Endothelial cell of umbilical vein (primary cell): ENCODE measurements around the gene OR6K2. TPM values are rescaled to one million over a fixed set of nuclear protein-coding genes. Genes with fewer than 3 reads are reported as not detected.

ENCODE experiments used
- BruUV-seq: library from RNA; stranded (reverse); fragments of 400-500 nt; replicated peaks from 2 replicates; lab custom pipeline; 2021; lab: Mats Ljungman, UMichigan
- CTCF ChIA-PET: fragments of 300-600, 350-600 bp; sonication (Branson Sonifier 250); formaldehyde crosslinking; loops from one replicate; lab custom pipeline; 2021; ENCODE audit warnings: antibody characterized with exemption, inconsistent platforms; lab: Charles Lee
- POLR2A ChIA-PET: fragments of 300-600, 350-600 bp; sonication (Branson Sonifier 250); formaldehyde crosslinking; loops from one replicate; lab custom pipeline; 2021; ENCODE audit warnings: antibody characterized with exemption, inconsistent platforms; lab: Charles Lee
- DNase-seq: peaks from one replicate; pipeline ENCODE4 v3.0.0-alpha.2; 2011; ENCODE audit warnings: low read depth, low spot score
- FAIRE-seq: peaks from 2 replicates; lab custom pipeline; 2011; peaks lifted over from hg19 to GRCh38; lab: Jason Lieb, UNC
- H2AFZ ChIP-seq: 2 replicates; pipeline ENCODE4 v1.6.0; 2012; ENCODE audit warnings: low read depth, low read length, control low read depth, inconsistent platforms
- H3K27ac ChIP-seq: 2 replicates; pipeline ENCODE4 v1.5.1; 2011; ENCODE audit warnings: low read depth, mild to moderate bottlenecking, control low read depth, low read length, moderate library complexity; ENCODE audit not compliant: insufficient read depth
- H3K27me3 ChIP-seq, 2 experiments: 2 replicates each; pipeline versions ENCODE4 v1.6.0 to v1.6.1; 2011; ENCODE audit warnings: low read length in 2 of 2, mixed read lengths in 1 of 2; ENCODE audit not compliant: control insufficient read depth in 2 of 2, insufficient read depth in 2 of 2
- H3K36me3 ChIP-seq, 2 experiments: 2 replicates in 1 of 2; 3 replicates in 1 of 2; pipeline ENCODE4 v1.5.1; 2011; ENCODE audit warnings: low read length in 2 of 2, mild to moderate bottlenecking in 1 of 2, moderate library complexity in 1 of 2; ENCODE audit not compliant: control insufficient read depth in 2 of 2, insufficient read depth in 2 of 2; ENCODE audit errors: extremely low read depth in 1 of 2
- H3K4me1 ChIP-seq: 3 replicates; pipeline ENCODE4 v1.5.1; 2011; ENCODE audit warnings: mild to moderate bottlenecking, low read length; ENCODE audit not compliant: control insufficient read depth, insufficient read depth; ENCODE audit errors: extremely low read depth
- H3K4me2 ChIP-seq: 2 replicates; pipeline ENCODE4 v1.6.1; 2011; ENCODE audit warnings: low read length, control low read depth, mixed read lengths; ENCODE audit not compliant: insufficient read depth
- H3K4me3 ChIP-seq, 3 experiments: fragments of 200-600 bp in 1 of 3; sonication (generic), shearing (Covaris generic) in 1 of 3; replicated peaks in 1 of 3; 2 replicates each; pipeline ENCODE4 v1.5.1; 2011 to 2016; ENCODE audit warnings: control low read depth in 3 of 3, low read length in 3 of 3, mild to moderate bottlenecking in 2 of 3, inconsistent platforms in 1 of 3, low read depth in 1 of 3, moderate library complexity in 1 of 3; ENCODE audit not compliant: insufficient read depth in 1 of 3
- H3K79me2 ChIP-seq: 2 replicates; pipeline ENCODE4 v1.6.0; 2012; ENCODE audit warnings: low read length, inconsistent platforms; ENCODE audit not compliant: control insufficient read depth, insufficient read depth
- H3K9ac ChIP-seq: replicated peaks from 2 replicates; pipeline ENCODE3; 2011; ENCODE audit warnings: low read length, control low read depth; ENCODE audit not compliant: insufficient read depth; ENCODE audit errors: extremely low read depth
- H3K9me1 ChIP-seq: replicated peaks from 3 replicates; pipeline ENCODE4 v1.6.0; 2011; ENCODE audit warnings: mild to moderate bottlenecking, low read length; ENCODE audit not compliant: control insufficient read depth, insufficient read depth; ENCODE audit errors: extremely low read depth
- H3K9me3 ChIP-seq: replicated peaks from 2 replicates; pipeline ENCODE4 v1.5.1; 2012; ENCODE audit warnings: low read length, inconsistent platforms; ENCODE audit not compliant: control insufficient read depth, insufficient read depth
- H4K20me1 ChIP-seq: replicated peaks from 2 replicates; pipeline ENCODE3; 2011; ENCODE audit warnings: mild to moderate bottlenecking, low read length; ENCODE audit not compliant: control insufficient read depth, insufficient read depth; ENCODE audit errors: extremely low read depth
- EZH2 ChIP-seq: IDR thresholded peaks from 2 replicates; pipeline ENCODE4 v1.6.1; 2012; ENCODE audit warnings: borderline replicate concordance, low read depth, mild to moderate bottlenecking, moderate library complexity, low read length, inconsistent platforms; ENCODE audit not compliant: severe bottlenecking
- FOS ChIP-seq: IDR thresholded peaks from 2 replicates; pipeline ENCODE4 v1.6.1; 2011; ENCODE audit warnings: mild to moderate bottlenecking, low read length, moderate library complexity, borderline replicate concordance; ENCODE audit not compliant: insufficient read depth
- JUN ChIP-seq: IDR thresholded peaks from 2 replicates; pipeline ENCODE4 v1.6.1; 2011; ENCODE audit warnings: borderline replicate concordance, low read depth; ENCODE audit not compliant: insufficient read length, insufficient read depth
- POLR2A ChIP-seq: IDR thresholded peaks from 2 replicates; pipeline ENCODE4 v1.6.1; 2012; ENCODE audit warnings: low read depth, mild to moderate bottlenecking, control low read depth, low read length
- POLR2AphosphoS5 ChIP-seq: IDR thresholded peaks from 2 replicates; pipeline ENCODE4 v1.6.1; 2012; ENCODE audit warnings: low read depth, mild to moderate bottlenecking, control low read depth, low read length, moderate library complexity; ENCODE audit not compliant: insufficient read depth
- dilution Hi-C: fragments of 300-500 bp; cut with MboI; formaldehyde crosslinking; loops from one replicate; pipeline ENCODE4 v1.15.0; 2019; ENCODE audit warnings: low sequenced_read_pairs; ENCODE audit not compliant: extremely low pct_ligation_motif_present
- intact Hi-C: fragments of 100-400 bp; cut with micrococcal nuclease; formaldehyde crosslinking; loops from one replicate; pipeline ENCODE4 v1.10.0; 2022
- polyA plus RNA-seq, 4 experiments: library from polyadenylated mRNA; depleted of rRNA in 3 of 4; stranded (reverse) in 3 of 4; unstranded in 1 of 4; fragments of >200 nt; gene quantifications; 2 replicates each; pipeline versions ENCODE4 v1.2.1 to v1.2.3, GENCODE V29; 2011 to 2012; ENCODE audit warnings: missing spikeins in 1 of 4
- total RNA-seq: library from RNA; stranded (reverse); gene quantifications from 2 replicates; pipeline ENCODE4 v1.2.3, GENCODE V29; 2021

The OR6K2 gene
- total and polyA plus RNA-seq, 2 donors (not counting 3 experiments of a cell fraction or from before 2014, with no cell fraction given), result not detected

- Histone ChIP-seq H3K27ac (no peak overlapping the region), H2AFZ (no peak overlapping the region), H3K9ac (no peak overlapping the region), H3K27me3 (no peaks in the 10 kb centered on the region), H3K9me1 (no peaks in the 10 kb centered on the region), H4K20me1 (no peaks in the 10 kb centered on the region), H3K4me2 (no peak overlapping the region), H3K4me3 (no peak overlapping the region), H3K4me1 (no peaks in the 10 kb centered on the region), H3K9me3 (no peaks in the 10 kb centered on the region), H3K36me3 (no peaks in the 10 kb centered on the region), H3K79me2 (no peaks in the 10 kb centered on the region)
- ChIA-PET POLR2A (no interaction called here), CTCF (no interaction called here)
- dilution Hi-C loops, result no loop called here
- intact Hi-C loops, result no loop called here
- FAIRE-seq, result no peak
- DNase-seq, result no peak
- BruUV-seq, result no TSS peak
- TF ChIP-seq JUN, result no peak
Measured at GRCh38 chr1:158732524-158732923, 32.1 kb upstream of the OR6K2 start.

DNA sequence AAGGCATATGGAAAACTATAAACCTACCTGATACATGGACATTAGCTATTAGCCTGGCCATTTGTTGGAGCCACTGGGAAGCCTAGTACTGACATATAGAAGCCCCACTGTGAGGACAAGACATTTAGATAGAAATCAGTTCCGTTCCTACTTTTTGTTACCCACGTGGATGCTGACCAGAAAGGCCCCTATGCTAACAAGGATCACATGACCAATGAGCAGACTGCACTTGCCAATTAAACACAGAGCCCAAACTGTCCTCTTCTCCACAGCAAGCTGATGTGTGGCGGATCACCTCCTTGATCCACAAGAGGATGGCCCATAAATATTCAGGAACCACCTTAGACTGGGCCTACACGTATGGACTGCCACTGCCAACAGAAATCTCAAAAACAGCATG, 31.3 kb upstream of the OR6K2 start:
- DNase-seq (no peak), FAIRE-seq (no peak)
- no peak for TF ChIP-seq EZH2
- TF ChIP-seq FOS, result no peak
- TF ChIP-seq JUN, result no peak
- no peak for TF ChIP-seq POLR2AphosphoS5
- TF ChIP-seq POLR2A, result no peak
- Histone ChIP-seq H3K79me2 (no peaks in the 10 kb centered on the region), H3K36me3 (no peaks in the 10 kb centered on the region), H3K4me3 (no peak overlapping the region), H3K27ac (no peak overlapping the region), H3K9me1 (no peaks in the 10 kb centered on the region), H3K9me3 (no peaks in the 10 kb centered on the region), H3K4me1 (no peaks in the 10 kb centered on the region), H3K27me3 (no peaks in the 10 kb centered on the region), H3K9ac (no peak overlapping the region), H2AFZ (no peak overlapping the region), H3K4me2 (no peak overlapping the region), H4K20me1 (no peaks in the 10 kb centered on the region)
- ChIA-PET CTCF (no interaction called here), POLR2A (no interaction called here)
- no TSS peak for BruUV-seq
- intact Hi-C loops (no loop called here), dilution Hi-C loops (no loop called here)
